Activated T-helper 9 cell treated with anti-CD3 and anti-CD28 coated beads, Interleukin-2, amount 50 U/mL, for 16 hours (primary cell): Measurements from ENCODE around the gene CACNB2.

Source experiments
- DNase-seq: peaks from one replicate; pipeline ENCODE4 v3.0.0-alpha.2; 2020; ENCODE audit warnings: low read depth

Gene CACNB2

DNA sequence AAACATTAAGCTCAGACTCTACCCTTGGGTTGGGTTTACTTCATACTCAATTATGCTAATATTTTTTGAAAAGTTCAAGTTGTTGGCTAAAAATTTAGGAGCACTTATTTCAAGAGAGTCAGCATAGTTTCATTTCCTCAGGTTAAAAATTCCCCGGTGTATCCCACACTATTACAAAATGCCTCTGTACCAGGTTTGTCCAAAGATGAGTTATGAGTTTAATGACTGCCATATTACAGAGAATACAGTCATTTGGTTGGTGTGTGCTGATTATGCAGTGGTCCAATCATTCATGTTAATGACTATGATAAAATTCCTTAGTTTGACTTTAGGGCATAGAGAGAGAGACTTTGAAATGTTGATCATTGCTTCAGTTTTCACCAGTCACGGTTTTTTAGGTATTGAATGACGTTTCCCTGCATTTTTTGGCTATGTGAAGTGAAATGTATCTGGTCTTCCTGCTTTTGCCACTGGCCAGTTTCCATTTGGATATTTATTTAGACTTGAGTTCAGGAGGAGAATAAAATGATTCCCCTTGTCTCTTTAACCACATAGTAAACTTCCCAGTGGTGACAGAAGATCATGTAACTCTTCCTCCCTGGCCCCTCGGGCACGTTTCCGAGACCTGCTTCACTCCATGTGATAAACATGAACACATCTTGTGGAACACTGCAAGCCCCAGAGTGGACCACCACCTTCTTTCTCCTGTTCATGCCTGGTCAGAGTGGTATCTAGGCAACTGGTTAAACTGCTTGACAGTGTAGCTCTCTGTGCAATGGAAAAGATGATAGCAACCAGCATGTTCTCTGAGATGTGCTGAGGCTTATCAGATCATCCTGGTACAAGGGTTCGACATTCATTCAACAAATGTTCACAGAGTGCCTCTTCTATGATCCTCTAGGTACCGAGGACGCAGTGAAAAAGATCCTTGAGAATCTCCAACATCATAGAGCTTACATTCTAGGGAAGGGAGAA, 153.6 kb downstream of the CACNB2 start:
- no peak for DNase-seq

DNA sequence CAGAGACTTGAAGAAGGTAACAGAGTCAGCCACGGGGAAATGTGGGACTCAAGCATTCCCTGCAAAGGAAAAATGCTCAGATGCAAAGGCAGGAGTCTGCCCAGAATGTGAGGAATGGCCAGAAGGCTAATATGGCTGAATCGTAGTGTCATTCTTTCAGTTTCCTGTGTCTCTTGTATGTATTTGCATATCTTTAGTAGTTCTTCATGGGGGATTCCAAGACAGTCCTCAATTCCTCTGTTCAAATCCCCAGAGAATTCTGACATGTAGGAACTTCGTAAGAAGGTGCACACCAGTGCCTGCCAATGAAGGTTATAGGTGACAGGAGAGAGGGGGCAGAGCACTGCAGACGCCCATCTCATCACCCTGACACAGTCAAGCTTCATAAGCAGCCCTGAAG, 154.4 kb downstream of the CACNB2 start:
- no peak for DNase-seq

DNA sequence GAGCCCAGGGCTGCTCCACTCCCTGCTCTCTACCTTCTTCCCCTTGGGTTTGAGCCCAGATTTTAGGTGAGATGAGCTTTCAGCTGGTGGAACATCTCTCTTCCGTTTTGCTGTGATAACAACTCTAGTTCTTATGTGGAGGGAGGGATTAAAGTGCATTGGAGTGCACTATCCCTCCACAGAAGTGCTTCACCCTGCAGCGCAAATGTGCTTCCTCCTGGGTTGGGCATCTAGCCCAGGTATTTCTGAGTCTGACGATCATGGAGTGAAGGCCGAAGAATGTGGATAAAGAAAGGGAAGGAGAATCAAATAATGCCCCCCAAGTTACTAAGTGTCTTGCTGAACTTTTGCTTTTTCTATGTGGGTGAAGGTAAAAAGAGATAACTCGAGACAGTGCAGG, 157.4 kb downstream of the CACNB2 start:
- DNase-seq: no peak

DNA sequence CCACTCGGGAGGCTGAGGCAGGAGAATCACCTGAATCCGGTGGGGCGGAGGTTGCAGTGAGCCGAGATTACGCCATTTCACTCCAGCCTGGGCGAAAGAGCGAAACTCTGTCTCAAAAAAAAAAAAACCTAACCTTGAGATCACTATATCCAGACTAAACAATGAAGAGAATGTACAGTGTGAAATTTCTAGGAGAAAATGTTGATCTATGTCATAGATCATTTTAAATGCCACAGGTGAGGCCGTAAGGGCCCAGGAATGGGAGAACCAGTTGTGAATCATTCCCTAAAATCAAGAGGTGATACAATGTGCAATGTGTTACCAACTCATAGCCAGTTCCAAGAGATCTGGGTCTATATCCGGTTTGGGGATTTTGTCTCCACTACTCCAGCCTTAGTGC, 158.0 kb downstream of the CACNB2 start:
- DNase-seq: no peak

DNA sequence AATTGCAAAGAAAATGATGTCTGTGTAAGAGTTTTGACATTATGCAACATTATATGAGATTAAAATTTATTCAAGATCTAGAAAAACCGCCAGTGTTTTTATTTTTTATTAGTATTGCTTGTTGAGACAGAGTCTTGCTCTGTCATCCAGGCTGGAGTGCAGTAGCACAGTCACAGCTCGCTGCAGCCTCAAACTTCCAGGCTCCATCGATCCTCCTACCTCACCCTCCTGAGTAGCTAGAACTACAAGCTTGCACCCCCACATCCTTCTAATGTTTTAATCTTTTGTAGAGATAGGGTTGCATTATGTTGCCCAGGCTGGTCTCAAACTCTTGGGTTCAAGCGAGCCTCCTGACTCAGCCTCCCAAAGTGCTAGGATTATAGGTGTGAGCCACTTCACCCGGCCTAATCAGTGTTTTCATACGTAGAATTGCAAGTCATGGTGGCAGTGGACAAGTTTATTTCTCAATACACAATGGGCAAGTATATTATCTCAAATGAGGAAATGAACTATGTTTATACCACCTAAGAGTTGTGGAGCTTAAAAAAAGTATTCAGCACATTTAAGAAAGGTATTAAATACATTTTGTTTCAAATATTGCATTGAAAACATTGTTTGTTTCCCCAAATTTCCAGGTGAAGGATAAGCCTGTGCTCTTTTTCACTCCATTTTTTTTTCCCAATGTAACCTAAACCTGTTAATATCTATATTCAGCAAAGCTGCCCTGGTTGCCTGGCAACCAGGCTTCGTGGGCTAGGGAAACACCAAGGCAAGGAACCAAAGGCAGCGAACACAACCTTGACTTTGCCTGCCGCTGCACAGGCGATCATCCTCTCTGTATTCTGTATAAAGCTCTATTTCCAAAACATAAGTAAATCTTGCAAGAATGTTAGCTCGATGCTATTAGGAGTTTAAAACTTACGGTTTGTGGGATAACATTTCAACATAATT, 163.9 kb downstream of the CACNB2 start:
- no peak for DNase-seq

DNA sequence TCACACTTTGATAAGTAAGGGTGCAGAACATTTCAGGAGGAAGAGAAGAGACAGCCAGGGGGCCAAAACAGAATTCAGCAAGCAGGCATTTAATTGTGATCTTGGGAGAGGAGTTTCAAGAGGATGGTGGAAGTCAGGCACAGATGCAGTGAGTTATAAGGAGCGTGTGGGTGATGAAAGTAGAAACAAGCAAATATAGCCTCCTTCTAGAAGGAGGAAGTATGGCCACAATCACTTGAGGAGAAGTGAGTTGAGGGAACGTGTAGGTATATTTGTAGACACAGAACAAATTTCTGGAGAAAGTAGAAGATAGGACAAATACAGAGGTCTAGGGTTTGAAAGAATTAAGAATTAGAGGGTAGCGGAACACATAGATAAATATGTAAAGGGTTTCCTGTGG, 165.8 kb downstream of the CACNB2 start:
- DNase-seq: no peak

DNA sequence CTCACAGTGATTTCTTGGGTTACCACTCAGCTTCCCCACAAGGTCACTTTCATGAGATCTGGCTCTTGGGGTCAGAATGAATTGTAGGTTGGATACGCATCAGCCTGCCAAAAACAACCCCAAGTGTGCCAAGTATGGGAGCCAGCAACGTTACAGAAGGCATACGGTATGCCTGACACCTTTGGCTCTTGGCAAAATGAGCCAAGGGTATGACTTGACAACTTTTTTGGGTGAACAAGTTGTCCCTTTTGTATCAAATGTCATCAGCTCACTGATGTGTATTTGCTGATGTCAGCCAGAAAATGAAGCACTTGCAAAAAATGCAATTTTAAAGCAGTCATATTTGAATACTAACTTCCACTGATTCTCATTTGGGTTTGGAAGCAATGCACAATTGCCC, 168.4 kb downstream of the CACNB2 start:
- no peak for DNase-seq

DNA sequence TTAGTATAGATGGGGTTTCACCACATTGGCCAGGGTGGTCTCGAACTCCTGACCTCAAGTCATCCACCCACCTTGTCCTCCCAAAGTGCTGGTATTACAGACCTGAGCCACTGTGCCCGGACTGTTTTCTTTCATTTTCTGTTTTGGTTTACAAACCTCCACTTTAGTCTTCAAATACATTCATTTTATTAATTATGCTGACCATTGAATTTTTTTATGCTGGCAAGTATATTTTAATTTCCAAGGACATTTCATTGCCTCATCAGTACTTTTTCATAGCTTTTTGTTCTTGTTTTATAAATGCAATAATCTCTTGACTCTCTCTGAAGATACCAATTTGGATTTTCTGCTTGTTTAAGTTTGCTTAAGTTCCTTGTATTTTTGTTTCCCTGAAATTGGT, 170.5 kb downstream of the CACNB2 start:
- DNase-seq: no peak

DNA sequence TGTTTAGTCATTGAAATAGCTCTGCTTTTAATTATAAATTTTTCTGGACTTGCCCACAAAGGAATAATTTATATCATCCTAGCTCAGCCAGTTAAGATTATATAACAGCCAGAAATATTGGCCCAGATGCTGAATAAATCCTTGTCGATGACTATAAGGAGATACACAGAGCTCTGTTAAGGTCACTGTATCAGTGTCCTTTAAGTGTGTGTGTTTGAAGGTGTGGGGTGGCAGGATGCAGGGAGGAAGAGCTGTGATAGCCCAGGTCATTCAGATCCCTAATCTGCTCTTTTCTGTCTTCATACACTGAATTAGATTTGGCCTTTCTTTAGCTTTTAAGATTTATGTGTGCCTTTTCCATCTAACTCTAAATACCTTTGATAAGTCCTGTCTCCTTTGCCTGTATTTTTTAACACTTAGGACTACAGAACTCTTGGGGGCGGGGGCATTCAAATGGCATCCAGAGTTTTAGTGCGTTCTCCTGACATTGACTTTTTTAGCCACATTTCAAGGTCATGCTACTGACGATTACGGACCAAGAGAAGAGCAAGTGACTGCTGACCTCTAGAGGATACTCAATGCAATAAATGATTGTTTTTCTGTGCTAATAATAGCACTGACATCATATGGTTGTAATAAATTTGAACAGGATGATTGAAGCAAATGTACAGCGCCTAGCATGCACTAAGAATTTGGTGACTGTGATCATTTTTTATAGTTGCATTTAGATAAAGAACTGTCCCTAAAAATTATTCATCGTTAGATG, 172.3 kb downstream of the CACNB2 start:
- no peak for DNase-seq

DNA sequence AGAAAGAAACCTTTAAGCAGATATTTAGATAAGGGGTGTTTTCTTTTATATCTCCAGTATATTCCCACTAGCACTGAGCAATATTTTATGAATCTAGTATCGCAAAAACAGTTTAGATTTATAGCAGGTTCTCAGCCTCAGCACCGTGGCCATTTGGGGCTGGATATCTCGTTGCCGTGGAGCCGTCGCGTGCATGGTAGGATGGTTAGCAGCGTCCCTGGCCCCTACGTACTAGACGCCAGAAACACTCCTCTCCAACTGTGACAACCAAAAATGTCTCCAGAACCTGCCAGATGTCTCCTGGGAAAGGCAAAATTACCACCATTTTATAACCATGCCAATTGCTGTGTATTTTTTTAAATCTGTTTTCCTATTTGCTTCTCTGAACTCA, 172.9 kb downstream of the CACNB2 start:
- no peak for DNase-seq

DNA sequence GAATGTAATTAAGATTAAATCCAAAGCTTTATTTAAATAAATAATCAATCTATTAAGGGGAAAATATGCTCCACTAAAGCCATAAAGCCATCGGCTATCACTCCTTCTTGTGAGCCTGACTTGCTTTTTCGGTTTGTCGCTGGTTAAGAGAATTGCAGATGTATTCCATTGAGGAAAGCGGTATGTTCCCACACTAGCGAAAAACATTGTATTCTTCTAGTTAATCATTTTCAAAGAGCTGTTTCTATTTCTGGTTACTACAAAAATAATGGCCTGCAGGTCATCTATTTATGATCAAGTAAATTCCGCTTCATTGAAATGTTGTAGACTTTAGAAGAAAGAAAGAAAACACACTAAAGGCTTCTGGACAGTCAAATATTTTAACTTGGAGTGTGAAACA, 173.4 kb downstream of the CACNB2 start:
- no peak for DNase-seq

DNA sequence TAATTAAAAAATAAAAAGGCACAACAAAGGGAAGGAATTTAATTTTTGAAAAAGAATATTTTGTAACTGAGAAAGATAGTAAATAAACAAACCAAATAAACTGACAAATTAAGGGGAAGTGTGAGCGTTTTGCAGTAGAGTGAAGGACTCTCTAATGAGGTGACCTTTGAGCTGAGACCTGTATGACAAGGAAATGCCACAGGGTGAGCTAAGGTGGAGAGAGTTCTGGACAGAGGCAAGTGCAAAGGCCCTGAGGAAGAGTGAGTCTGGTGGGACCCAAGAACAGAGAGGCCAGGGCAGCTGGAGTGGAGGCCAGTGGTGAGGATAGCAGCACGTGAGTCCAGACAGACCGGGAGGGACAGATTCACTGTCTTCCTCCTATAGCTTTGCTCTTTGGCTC, 179.4 kb downstream of the CACNB2 start:
- DNase-seq: no peak

DNA sequence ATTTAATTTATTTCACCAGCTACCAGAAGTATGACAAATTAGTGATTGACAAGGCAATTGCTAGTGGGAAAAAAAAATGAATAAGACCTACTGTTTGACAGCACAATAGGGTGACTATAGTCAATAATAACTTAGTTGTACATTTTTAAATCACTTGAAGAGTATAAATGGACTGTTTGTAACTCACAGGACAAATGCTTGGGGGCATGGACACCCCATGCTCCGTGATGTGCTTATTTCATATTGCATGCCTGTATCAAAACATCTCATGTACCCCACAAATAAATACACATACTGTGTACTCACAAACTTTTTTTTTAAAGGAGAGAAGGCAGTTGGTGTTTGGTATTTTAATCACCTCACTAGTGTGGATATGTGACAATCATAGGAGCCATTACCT, 181.1 kb downstream of the CACNB2 start:
- no peak for DNase-seq

DNA sequence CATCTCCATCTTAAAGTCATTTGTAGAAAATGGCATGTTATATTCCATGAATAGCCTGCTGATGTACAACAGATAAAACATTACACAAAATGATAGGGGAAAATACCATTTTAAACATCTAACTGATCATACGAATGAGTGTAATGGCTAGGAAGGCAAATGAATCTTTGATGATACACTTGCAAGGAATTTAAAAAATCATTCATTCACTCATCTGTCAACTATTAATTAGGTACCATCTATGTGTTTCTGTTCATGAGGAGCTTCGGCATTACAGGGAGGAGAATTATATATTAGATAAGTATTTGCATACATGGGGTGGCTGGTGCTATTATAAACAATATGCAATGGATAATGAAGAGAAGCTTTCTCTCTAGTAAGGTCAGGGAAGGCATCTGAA, 183.7 kb downstream of the CACNB2 start:
- DNase-seq: no peak

DNA sequence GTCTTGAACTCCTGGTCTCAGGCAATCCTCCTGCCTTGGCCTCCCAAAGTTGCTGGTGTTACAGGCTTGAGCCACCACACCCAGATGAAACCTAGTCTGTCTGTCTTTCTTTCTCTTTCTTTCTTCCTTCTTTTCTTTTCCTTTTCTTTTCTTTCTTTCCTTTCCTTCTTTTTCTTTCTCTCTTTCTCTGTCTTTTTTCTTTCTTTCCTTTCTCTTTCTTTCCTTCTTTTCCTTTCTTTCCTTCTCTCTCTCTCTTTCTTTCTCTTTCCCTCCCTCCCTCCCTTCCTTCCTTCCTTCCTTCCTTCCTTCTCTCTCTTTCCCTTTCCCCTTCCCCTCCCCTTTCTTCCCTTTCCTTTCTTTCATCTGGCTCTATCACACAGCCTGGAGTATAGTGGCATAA, 185.2 kb downstream of the CACNB2 start:
- no peak for DNase-seq

DNA sequence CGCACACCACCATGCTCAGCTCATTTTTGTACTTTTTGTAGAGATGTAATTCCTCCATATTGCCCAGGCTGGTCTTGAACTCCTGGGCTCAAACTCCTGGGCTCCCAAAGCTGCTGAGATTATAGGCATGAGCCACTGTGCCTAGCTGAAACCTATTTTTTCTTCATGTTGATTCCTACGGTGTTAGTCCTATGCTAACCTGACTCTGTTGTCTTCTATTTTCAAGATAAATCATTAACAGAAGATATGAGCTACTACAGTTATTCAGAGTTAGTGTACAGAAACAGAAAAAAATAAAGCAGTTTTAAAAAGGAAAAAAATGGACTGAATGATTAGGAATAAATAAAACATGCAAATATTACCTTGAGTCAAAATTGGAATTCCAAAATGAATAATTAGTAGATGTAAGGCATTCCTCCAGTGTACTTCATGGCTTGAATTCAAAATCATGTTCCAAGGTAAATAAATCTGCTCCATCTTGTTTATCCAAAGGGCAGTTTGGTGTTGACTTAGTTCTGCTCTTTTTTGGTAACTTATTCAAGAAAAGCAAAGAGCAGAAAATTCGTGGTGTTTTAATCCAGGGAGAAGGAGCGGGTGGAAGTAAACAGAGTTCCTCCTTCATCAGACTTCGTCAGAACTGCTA, 185.8 kb downstream of the CACNB2 start:
- no peak for DNase-seq

DNA sequence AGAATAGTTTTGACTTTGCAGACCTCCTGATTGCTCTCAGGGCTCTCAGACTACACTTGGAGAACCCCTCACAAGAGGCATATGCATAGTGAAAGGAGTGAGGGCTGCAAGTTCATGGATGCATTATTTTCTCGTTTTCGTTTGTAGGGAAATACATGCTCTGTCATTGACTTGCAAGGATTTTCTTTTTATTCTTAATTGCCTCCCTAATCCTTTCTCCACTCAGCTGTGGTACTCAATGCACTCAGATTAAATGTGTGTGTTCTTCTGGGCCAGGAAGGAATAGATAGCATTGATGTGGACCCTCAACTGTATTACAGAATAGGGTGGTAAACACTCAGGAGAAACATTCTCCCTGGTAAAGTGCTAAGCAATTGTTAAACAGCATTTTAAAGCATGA, 188.7 kb downstream of the CACNB2 start:
- no peak for DNase-seq

DNA sequence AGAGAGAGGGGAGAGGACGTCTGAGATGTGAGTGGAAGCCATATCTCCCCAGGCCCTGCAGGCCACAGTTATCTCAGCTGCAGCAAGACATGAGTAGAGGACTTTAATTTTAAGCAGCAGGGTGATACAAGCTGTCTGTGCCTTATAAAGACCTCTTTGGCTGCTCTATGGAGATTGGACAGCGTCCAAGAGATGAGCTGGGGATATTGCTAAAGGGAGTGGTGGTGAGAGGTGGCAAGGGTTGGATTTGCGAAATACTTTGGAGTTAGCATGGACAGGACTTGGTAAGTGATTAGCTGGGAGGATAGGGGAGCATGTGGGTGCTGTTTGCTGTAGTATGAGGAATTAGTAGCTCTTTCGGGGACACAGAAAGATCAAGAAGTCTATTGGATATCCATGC, 191.8 kb downstream of the CACNB2 start:
- DNase-seq: no peak

DNA sequence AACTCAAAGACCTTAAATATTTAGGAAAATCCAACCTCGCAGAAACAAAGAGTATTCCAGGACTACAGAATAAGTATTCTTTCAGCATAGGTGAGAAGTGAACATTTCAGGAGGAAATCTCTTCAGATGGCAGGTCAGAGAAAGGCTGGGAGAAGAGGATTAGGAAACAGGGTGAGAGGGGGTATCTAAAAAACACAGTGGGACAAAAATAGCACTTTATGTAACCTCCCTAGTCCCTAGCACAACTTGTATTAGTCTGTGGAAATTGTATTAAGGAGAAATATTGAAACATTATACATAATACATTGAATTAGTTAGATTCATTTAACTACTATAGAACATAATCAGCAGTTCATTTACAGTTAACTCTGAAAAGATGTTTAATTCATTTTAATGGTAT, 192.3 kb downstream of the CACNB2 start:
- no peak for DNase-seq

DNA sequence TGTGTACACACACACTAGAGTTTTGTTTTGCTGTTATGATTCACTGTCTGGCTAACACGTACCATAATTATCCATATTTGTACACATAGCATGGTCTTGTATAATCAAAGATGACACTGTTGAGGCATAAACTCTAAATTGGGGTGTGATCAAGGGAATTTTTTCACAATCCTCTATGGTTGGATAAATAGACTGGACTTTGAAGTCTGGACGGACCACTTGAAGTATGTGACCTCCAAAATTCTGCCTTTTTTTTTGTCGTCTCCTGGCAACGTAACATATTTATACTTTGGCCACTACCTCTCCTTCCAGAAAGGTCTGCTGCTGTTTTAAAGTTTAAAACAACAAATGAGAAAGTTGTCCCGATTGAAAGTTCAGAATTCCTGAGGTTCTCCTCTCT, 193.4 kb downstream of the CACNB2 start:
- DNase-seq: no peak

DNA sequence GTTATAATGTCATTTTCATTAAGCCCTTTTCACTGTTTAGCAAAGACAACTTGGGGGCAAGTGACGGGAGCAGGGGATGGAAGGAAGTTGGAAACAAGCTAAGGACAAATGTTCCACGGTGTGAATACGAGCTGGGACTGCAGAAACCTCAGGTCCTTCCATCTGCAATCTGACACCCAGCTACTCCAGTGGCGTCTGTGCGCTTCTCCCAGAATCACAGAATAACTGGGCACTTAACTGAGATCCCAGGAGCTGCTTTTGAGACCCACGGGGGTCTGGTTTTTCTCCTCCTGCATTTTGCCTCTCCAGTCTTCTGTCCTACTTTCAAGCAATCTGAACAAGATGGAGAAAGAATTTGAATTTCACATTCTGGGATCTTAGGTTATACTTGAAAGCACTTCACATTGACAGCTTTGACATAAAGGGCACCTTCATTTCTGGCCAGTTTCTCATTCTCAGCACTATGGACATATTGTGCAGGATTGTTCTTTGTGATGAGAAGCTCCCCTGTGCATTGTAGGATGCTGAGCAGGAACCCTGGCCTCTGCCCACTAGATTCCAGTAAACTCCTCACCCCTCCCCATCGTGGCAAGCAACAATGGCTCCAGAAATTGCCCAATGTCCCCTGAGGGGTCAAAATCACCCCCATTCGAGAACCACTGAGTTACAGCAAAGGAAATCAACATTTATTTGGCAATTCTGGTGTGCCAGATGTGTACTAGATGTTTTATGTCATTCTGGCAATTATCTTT, 194.1 kb downstream of the CACNB2 start:
- no peak for DNase-seq
